GM23248 (cell line): Measurements from ENCODE around the gene SEMA3C.

Experiments used
- EZH2 ChIP-seq: fragments of 200-600 bp; sonication (generic); IDR thresholded peaks from 2 replicates; pipeline ENCODE4 v1.6.1; 2018; ENCODE audit warnings: antibody characterized with exemption, mild to moderate bottlenecking; ENCODE audit not compliant: insufficient read depth, poor library complexity, severe bottlenecking
- EZH2phosphoT487 ChIP-seq: fragments of 200-600 bp; sonication (generic); IDR thresholded peaks from 2 replicates; pipeline ENCODE4 v1.6.1; 2018; ENCODE audit warnings: antibody characterized with exemption, moderate library complexity, mild to moderate bottlenecking, low read depth; ENCODE audit not compliant: insufficient read depth

- TF ChIP-seq EZH2 = no peak
- TF ChIP-seq EZH2phosphoT487 = no peak
Observed at GRCh38 chr7:80870813-80871212, 48.0 kb downstream of the SEMA3C start.
